IPS-11a (cell line): ENCODE measurements around the gene PHF5A.

ENCODE experiments used
- H3K4me3 ChIP-seq: one replicate; pipeline ENCODE4 v1.5.1; 2013; ENCODE audit warnings: low read depth, low read length, control low read depth

Gene PHF5A

GRCh38 chr22:41418717-41419116 lies 49.8 kb downstream of the PHF5A start:
- H3K4me3 ChIP-seq: no peak overlapping the region

DNA sequence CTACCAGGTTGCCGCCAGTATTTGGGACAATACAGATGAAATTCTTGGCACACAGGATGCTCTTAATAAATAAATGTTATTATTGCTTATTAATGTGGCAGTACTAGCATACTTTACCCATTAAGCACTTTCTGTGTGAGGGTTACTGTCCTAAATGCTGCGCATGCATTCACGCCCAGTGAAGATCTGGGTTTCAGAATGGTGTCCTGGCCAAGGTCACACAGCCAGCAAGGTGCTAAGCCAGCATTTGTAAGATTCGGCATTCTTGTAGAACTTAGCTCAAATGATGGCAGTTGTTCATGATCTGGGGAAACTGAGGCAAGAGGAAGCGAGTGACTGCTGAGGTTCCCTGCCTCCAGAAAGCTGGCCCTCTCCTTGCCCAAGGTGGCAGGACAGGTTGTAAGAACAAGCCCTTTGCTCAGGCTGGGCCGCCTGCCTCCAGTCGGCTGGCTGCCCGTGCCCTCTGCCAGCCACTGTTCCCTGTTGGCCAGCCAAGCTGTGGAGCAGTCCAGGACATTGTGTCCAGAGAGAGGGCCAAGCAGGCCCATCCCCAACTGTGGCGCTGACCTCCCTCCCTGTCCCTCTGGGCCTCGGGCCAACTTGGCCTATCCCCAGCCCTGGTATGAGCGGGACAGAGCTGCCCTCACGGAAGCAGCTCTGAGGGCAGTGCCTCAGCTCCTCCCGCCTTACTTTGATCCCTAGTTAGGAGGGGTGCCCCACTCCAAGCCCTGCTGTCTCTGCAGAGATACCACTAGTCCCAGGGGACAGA lies 50.7 kb downstream of the PHF5A start:
- no peak overlapping the region for H3K4me3 ChIP-seq

DNA sequence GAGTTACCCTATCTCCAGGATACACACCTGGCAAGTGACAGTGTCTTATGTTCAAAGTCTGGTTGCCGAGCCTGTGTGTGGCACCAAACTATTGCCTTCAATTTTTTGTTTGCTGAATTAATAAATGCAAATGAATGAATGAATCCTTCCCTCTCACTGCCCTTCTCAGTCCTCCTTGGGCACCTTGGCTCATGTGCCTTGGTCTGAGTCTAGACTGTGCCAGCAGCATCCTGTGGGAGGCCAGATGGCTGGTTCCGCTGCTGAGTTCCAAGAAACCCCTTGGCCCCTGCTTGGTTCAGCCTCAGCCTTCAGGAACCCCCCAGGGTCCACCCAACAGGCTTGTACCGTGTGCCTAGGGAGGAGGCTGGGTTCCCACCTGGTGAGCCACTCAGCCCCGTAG lies 52.9 kb downstream of the PHF5A start:
- H3K4me3 ChIP-seq: no peak overlapping the region

GRCh38 chr22:41411021-41411851 lies 57.3 kb downstream of the PHF5A start:
- H3K4me3 ChIP-seq: no peak overlapping the region

GRCh38 chr22:41410311-41410751 lies 58.2 kb downstream of the PHF5A start:
- H3K4me3 ChIP-seq: no peak overlapping the region
